A673 (cell line): Measurements from ENCODE around the gene RSL1D1. TPM values are rescaled to one million over a fixed set of nuclear protein-coding genes. Genes with fewer than 3 reads are reported as not detected.

ENCODE experiments used
- BruUV-seq: library from RNA; stranded (reverse); fragments of 400-500 nt; replicated peaks from 2 replicates; lab custom pipeline; 2021; lab: Mats Ljungman, UMichigan
- CTCF ChIA-PET: fragments of 300-600 bp; sonication (Branson Sonifier 250); formaldehyde crosslinking; loops from one replicate; lab custom pipeline; 2022; ENCODE audit warnings: antibody characterized with exemption; lab: Charles Lee
- POLR2A ChIA-PET: fragments of 300-600 bp; sonication (Branson Sonifier 250); formaldehyde crosslinking; loops from one replicate; lab custom pipeline; 2022; ENCODE audit warnings: antibody characterized with exemption; ENCODE audit not compliant: low non-redundant PET; lab: Charles Lee
- DNase-seq: peaks from one replicate; pipeline ENCODE4 v3.0.0-alpha.2; 2015; ENCODE audit warnings: low spot score
- H3K27ac ChIP-seq: fragments of 200-600 bp; sonication (generic); 2 replicates; pipeline ENCODE4 v1.5.1; 2016; ENCODE audit warnings: mixed run types, low read depth, mild to moderate bottlenecking, mixed read lengths, antibody characterized with exemption, low read length; ENCODE audit not compliant: poor library complexity, severe bottlenecking
- H3K27me3 ChIP-seq: fragments of 200-600 bp; sonication (generic); replicated peaks from 2 replicates; pipeline ENCODE4 v1.6.1; 2017; ENCODE audit warnings: mixed run types, low read depth, mild to moderate bottlenecking, mixed read lengths, antibody characterized with exemption, low read length; ENCODE audit not compliant: insufficient read depth, poor library complexity
- H3K36me3 ChIP-seq: fragments of 200-600 bp; sonication (generic); 2 replicates; pipeline ENCODE4 v1.6.1; 2016; ENCODE audit warnings: mixed run types, mild to moderate bottlenecking, mixed read lengths, antibody characterized with exemption, low read length; ENCODE audit not compliant: insufficient read depth, poor library complexity, severe bottlenecking
- H3K4me1 ChIP-seq: fragments of 200-600 bp; sonication (generic); 2 replicates; pipeline ENCODE4 v1.6.1; 2017; ENCODE audit warnings: mixed run types, mild to moderate bottlenecking, mixed read lengths, antibody characterized with exemption, low read length; ENCODE audit not compliant: insufficient read depth, poor library complexity, severe bottlenecking
- H3K4me3 ChIP-seq: fragments of 200-600 bp; sonication (generic); 2 replicates; pipeline ENCODE4 v1.5.1; 2016; ENCODE audit warnings: low read depth, mixed run types, mild to moderate bottlenecking, mixed read lengths, low read length; ENCODE audit not compliant: poor library complexity, severe bottlenecking
- H3K9me3 ChIP-seq: fragments of 200-600 bp; sonication (generic); 2 replicates; pipeline ENCODE4 v1.6.1; 2016; ENCODE audit warnings: mixed run types, low read depth, mild to moderate bottlenecking, mixed read lengths, antibody characterized with exemption, low read length; ENCODE audit not compliant: poor library complexity, severe bottlenecking
- EZH2 ChIP-seq: fragments of 200-600 bp; sonication (generic); IDR thresholded peaks from 2 replicates; pipeline ENCODE4 v1.6.1; 2017; ENCODE audit warnings: borderline replicate concordance, low read depth, mild to moderate bottlenecking, mixed read lengths, antibody characterized with exemption, low read length; ENCODE audit not compliant: poor library complexity, severe bottlenecking
- intact Hi-C: fragments of 100-400 bp; cut with micrococcal nuclease; formaldehyde crosslinking; loops from one replicate; pipeline ENCODE4 v1.10.0; 2022; ENCODE audit not compliant: unreplicated experiment
- total RNA-seq: library from RNA; stranded (reverse); gene quantifications from 2 replicates; pipeline ENCODE4 v1.2.3, GENCODE V29; 2021
- TF ChIP-seq, protein P1 (sequence below): fragments of 300-800, 200-600 bp; sonication (generic); conservative IDR thresholded peaks from 2 replicates; pipeline ENCODE4 v1.5.1; 2017; ENCODE audit warnings: low read depth, mild to moderate bottlenecking, antibody characterized with exemption, low read length, moderate library complexity, mixed read lengths

The RSL1D1 gene
- total RNA-seq, 1 experiment from 2014 or later: 365 TPM

DNA sequence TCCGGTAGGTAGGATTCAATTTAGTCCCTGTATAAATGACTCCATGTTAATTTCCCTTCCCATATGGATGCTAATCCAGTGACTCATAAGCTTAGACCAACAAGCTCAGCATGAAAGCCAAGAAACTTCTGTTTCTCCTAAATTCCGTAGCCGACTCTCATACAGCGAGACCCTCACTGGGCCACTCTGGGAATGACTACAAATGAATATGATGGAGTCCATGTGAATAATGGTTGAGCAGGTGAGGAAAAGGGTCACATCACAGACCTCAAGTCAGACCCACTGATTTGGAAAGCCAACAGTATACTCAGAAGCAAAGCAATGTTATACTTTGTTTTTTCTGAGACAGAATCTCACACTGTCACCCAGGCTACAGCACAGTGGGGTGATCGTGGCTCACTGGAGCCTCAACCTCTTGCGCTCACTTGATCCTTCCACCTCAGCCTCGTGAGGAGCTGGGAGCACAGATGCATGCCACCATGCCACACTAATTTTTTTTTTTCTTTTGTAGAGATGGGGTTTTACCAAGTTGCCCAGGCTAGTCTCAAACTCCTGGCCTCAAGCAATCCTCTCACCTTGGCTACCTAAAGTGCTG lies 14.6 kb downstream of the RSL1D1 start:
- H3K27me3 ChIP-seq: no peaks in the 10 kb centered on the region
- no peak overlapping the region for H3K4me3 ChIP-seq
- ChIA-PET CTCF (no interaction called here), POLR2A (no interaction called here)
- H3K36me3 ChIP-seq: peaks cover 61% of the 10 kb centered on the region
- intact Hi-C loops: no loop called here
- BruUV-seq: no TSS peak
- H3K27ac ChIP-seq: no peak overlapping the region
- peak; percentile 74 for DNase-seq
- TF ChIP-seq EZH2: no peak
- TF ChIP-seq, protein P1, sequence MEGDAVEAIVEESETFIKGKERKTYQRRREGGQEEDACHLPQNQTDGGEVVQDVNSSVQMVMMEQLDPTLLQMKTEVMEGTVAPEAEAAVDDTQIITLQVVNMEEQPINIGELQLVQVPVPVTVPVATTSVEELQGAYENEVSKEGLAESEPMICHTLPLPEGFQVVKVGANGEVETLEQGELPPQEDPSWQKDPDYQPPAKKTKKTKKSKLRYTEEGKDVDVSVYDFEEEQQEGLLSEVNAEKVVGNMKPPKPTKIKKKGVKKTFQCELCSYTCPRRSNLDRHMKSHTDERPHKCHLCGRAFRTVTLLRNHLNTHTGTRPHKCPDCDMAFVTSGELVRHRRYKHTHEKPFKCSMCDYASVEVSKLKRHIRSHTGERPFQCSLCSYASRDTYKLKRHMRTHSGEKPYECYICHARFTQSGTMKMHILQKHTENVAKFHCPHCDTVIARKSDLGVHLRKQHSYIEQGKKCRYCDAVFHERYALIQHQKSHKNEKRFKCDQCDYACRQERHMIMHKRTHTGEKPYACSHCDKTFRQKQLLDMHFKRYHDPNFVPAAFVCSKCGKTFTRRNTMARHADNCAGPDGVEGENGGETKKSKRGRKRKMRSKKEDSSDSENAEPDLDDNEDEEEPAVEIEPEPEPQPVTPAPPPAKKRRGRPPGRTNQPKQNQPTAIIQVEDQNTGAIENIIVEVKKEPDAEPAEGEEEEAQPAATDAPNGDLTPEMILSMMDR: no peak
- peaks cover 10% of the 10 kb centered on the region for H3K4me1 ChIP-seq
- H3K9me3 ChIP-seq: no peaks in the 10 kb centered on the region

DNA sequence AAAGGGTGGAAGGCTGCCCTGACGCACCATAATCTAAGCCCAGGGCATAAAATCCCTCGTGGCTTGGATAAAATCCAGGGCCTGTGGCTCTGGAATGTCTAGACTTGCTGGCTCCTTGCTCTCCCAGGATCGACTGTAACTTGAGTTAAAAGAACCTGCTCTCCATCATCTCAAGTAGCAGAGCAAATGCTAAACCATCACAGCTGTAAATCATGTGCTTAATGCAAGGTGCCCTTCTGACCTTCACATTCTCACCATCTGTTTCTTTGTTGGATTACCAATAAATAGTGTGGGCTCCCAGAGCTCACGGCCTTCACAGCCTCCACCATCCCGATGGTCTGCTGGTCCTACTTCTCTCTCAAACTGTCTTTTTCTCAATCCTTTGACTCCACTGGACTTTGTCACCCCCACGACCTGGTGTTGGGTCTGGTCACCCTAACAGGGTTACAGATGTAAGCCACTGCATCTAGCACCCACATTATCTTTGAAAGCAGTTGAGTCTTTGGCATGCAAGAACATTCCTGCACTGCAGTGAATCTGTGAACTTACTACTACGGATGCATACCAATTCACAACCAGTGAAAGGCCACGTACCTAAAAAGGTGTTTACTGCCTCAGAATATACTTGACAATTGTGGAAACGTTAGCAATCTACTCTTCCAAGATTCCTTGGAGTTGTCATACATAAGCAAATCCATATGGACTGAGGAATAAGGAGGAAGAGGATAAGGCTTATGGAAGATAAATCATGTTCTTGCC lies 15.3 kb downstream of the RSL1D1 start:
- intact Hi-C loops: no loop called here
- no peaks in the 10 kb centered on the region for H3K9me3 ChIP-seq
- H3K36me3 ChIP-seq: peaks cover 54% of the 10 kb centered on the region
- no peaks in the 10 kb centered on the region for H3K27me3 ChIP-seq
- H3K4me1 ChIP-seq: peaks cover 10% of the 10 kb centered on the region
- no peak overlapping the region for H3K27ac ChIP-seq
- no peak overlapping the region for H3K4me3 ChIP-seq
- POLR2A ChIA-PET: no interaction called here
- no TSS peak for BruUV-seq
- CTCF ChIA-PET: no interaction called here
- DNase-seq: peak; percentile 55
- TF ChIP-seq, protein P1: no peak
- TF ChIP-seq EZH2: no peak

DNA sequence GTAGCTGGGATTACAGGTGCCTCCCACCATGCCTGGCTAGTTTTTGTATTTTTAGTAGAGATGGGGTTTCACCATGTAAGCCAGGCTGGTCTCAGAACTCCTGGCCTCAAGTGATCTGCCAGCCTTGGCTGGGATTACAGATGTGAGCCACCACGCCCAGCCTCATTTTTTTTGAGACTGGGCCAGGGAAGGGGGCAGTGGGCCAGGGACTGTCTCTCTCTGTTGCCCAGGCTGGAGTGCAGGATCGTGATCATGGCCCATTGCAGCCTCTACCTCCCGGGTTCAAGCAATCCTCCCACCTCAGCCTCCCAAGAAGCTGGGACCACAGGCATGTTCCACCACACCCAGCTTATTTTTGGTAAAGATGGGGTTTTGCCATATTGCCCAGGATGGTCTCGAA lies 16.0 kb downstream of the RSL1D1 start:
- ChIA-PET CTCF (no interaction called here), POLR2A (no interaction called here)
- Histone ChIP-seq H3K4me3 (no peak overlapping the region), H3K27ac (no peak overlapping the region), H3K27me3 (no peaks in the 10 kb centered on the region), H3K36me3 (peaks cover 47% of the 10 kb centered on the region), H3K4me1 (peaks cover 10% of the 10 kb centered on the region), H3K9me3 (no peaks in the 10 kb centered on the region)
- BruUV-seq: no TSS peak
- no peak for DNase-seq
- intact Hi-C loops: no loop called here
- no peak for TF ChIP-seq EZH2
- TF ChIP-seq, protein P1: no peak
